GM13977 (cell line): Measurements from ENCODE around the gene CASZ1.

ENCODE experiments used
- DNase-seq: peaks from one replicate; pipeline ENCODE4 v3.0.0; 2012; ENCODE audit warnings: low spot score
- CTCF ChIP-seq: IDR thresholded peaks from 2 replicates; pipeline ENCODE4 v1.5.1; 2012; ENCODE audit warnings: mild to moderate bottlenecking, control low read depth; ENCODE audit not compliant: insufficient read depth; ENCODE audit errors: extremely low read depth, missing control alignments
- in situ Hi-C: fragments of 300-500 bp; cut with MboI; formaldehyde crosslinking; loops from one replicate; pipeline ENCODE4 v1.12.0; 2022; ENCODE audit warnings: low sequenced_read_pairs, low pct_unique_long_range_greater_than_20kb, mixed read lengths, inconsistent platforms; ENCODE audit not compliant: unreplicated experiment

CASZ1 gene

GRCh38 chr1:10667861-10668761, 128.3 kb downstream of the CASZ1 start:
- in situ Hi-C loops, result no loop called here
- no peak for DNase-seq
- TF ChIP-seq CTCF, result no peak

GRCh38 chr1:10665930-10666850, 130.3 kb downstream of the CASZ1 start:
- TF ChIP-seq CTCF, result no peak
- in situ Hi-C loops, result no loop called here
- DNase-seq, result no peak

GRCh38 chr1:10665226-10665625, 131.2 kb downstream of the CASZ1 start:
- no peak for TF ChIP-seq CTCF
- in situ Hi-C loops, result no loop called here
- no peak for DNase-seq

GRCh38 chr1:10664251-10664650, 132.2 kb downstream of the CASZ1 start:
- DNase-seq, result no peak
- no peak for TF ChIP-seq CTCF
- in situ Hi-C loops, result no loop called here

- DNase-seq, result no peak
- no peak for TF ChIP-seq CTCF
- in situ Hi-C loops, result no loop called here
Measured at GRCh38 chr1:10663678-10664035, 132.8 kb downstream of the CASZ1 start.

- TF ChIP-seq CTCF, result no peak
- no peak for DNase-seq
- in situ Hi-C loops, result no loop called here
Measured at GRCh38 chr1:10662824-10663677, 133.4 kb downstream of the CASZ1 start.
